GM23248 (cell line): ENCODE measurements around the gene ABL1.

Source experiments
- EZH2 ChIP-seq: fragments of 200-600 bp; sonication (generic); IDR thresholded peaks from 2 replicates; pipeline ENCODE4 v1.6.1; 2018; ENCODE audit warnings: antibody characterized with exemption, mild to moderate bottlenecking; ENCODE audit not compliant: insufficient read depth, poor library complexity, severe bottlenecking
- EZH2phosphoT487 ChIP-seq: fragments of 200-600 bp; sonication (generic); IDR thresholded peaks from 2 replicates; pipeline ENCODE4 v1.6.1; 2018; ENCODE audit warnings: antibody characterized with exemption, moderate library complexity, mild to moderate bottlenecking, low read depth; ENCODE audit not compliant: insufficient read depth

DNA sequence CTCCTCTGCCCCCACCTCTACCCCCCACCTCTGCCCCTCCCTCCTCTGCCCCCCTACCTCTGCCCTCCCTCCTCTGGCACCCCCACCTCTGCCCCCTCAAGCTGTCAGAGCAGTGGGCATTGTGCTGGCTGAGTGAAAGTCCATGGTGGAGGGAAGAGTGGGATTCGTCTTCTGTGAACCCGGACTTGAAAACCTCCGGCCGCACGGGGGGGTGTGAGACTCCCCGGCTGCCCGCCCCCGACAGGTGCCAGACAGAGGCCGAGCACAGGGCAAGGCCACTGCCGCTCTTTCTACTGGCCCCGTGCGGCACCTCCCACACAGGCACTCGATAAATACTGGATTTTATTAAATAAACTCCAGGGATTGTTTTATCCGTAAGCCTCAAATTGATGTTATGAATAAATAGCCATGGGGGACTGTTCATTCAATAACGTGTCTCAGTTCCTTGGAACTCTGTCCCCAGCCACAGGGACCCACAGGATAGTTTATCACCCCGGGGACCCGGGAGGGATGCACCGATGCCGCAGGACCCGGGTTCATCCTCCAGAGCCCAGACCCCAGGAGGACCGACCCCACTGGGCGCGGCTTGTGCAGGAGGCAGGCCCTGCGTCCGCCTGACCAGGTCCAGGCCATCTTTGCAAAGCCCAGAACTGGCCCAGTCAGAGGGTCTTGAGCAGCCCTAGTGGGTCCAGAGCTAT lies 64.1 kb downstream of the ABL1 start:
- TF ChIP-seq EZH2 (no peak), EZH2phosphoT487 (no peak)
